Activated CD4-positive, CD25-positive, alpha-beta regulatory T cell treated with anti-CD3 and anti-CD28 coated beads, Interleukin-2, amount 50 U/mL, for 72 hours (primary cell): ENCODE measurements around the gene TRIP12.
"Not testable (repeated sequence)": the region's sequence is repeated elsewhere in the genome, so short reads cannot be mapped to it uniquely, and the experiment has no call there.

Source experiments
- DNase-seq: peaks from one replicate; pipeline ENCODE4 v3.0.0; 2021

The TRIP12 gene

DNA sequence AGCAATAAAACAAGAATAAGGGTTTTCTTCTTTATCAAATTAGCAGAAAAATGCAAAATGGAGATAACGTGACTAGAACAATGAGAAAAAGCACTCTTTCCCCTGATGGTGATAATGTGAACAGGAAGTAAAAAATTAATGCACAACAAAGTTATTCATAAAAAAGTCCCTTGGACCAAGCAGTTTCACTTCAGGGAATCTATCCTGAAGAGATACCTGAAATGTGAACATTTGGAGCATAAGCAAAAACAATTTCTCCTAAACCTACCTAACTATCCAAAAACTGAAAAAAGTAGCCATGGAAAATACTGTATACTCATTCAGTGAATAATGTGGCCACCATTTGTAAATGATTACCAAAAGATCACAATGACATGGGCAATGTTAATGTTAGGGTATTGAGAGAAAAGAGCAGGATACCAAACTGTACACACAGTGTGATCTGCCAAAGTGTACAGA, 48.7 kb downstream of the TRIP12 start:
- no peak for DNase-seq

DNA sequence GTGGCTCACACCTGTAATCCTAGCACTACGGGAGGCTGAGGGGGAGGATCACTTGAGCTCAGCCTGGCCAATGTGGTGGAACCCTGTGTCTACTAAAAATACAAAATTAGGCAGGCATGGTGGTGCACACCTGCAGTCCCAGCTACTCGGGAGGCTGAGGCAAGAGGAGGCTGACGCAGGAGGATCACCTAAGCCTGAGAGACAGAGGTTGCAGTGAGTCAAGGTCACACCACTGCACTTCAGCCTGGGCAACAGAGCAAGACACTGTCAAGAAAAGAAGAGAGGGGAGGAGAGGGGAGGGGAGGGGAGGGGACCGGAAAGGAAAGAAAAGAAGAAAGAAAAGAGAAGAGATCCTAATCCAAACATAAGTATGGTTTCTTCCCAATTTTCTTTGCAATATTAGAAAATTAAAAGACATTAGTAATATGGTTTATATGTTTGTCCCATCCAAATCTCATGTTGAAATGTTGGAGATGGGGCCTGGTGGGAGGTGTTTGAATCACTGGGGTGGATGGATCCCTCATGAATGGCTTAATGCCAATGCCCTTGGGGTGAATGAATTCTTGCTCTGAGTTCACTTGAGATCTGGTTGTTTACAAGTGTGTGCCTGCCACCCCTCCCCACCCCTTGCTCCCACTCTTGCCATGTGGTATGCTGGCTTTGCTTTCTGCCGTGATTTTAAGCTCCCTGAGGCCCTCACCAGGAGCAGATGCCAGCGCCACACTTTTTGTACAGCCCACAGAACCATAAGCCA, 50.7 kb downstream of the TRIP12 start:
- no peak for DNase-seq

- no peak for DNase-seq
Observed at GRCh38 chr2:229869226-229869625, 52.6 kb downstream of the TRIP12 start.

GRCh38 chr2:229868794-229869193, 53.0 kb downstream of the TRIP12 start:
- no peak for DNase-seq

- no peak for DNase-seq
Observed at GRCh38 chr2:229865033-229865432, 56.8 kb downstream of the TRIP12 start.

GRCh38 chr2:229861431-229861830, 60.4 kb downstream of the TRIP12 start:
- no peak for DNase-seq

DNA sequence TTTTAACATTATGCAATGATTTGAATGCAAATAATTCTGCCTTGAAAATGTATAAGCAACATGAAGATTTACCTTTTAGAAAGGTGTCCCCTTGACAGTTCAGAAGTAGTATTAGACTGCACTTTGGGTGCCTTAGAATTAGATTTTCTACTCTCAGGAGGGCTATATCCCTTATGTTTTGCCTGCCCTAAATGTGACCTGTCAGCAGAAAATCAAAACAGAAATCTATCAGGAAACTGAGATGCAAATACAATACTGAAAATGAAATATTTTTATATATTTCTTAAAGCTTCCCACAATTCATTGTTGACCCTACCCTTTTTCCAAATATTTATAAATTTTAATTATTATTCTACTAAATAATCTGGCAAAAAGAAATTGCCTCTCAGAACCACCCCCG, 61.5 kb downstream of the TRIP12 start:
- DNase-seq: no peak

DNA sequence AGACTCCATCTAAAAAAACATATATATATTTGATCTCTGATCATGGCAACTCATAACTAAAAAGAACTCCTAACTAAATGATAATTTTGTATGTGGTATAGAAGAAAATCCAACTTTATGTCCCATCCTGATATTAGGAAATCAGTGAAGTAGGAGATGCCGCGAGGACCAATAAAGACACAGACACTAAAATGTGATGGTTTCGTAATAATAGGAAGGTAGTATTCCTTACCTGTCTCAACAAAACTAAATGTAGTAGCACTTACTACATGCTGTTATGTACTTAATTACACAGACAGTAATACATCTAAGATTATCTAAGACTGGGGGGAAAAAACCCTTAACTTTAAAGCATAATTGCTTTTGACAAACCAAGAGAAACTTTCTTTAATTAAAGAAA, 63.5 kb downstream of the TRIP12 start:
- no peak for DNase-seq

DNA sequence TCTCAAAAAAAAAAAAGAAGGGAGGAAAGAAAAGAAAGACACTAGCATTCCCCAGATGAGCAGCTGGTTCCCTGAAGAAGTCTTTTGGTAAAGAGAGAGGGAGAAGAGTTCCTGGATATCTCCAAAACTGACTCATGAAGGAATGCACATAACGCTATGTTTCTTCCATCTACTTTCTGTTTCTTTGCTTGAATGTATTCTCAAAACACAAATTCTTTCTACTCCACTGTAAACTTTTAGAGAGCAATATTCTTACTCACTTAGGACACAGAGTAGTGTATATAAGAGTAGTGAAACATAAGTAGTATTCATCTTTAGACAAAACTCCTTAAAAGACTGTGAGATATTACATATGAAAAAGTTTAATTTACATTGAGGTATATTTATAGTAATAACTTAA, 64.2 kb downstream of the TRIP12 start:
- DNase-seq: no peak

DNA sequence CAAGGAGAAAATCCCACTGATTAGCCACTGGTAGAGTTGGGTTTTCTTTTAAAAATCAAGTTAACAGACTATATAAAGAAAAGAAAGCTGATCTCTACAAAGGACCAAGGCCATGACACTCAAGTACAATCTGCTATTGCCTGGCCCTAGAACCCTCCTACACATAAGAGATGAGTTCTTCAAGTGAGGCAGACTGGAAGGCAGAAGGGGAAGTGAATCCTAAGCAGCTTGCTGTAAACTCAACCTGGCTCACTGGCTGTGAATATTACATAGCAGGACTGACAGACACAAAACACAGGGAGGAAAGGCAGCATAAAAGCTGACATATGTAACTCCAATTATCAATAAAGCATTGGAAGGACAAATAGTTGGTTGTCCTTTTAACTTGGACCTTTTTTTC, 65.4 kb downstream of the TRIP12 start:
- no peak for DNase-seq

- DNase-seq: no peak
Observed at GRCh38 chr2:229855116-229855515, 66.7 kb downstream of the TRIP12 start.

GRCh38 chr2:229852565-229852964, 69.2 kb downstream of the TRIP12 start:
- no peak for DNase-seq

- DNase-seq: no peak
Observed at GRCh38 chr2:229851870-229852269, 69.9 kb downstream of the TRIP12 start.

DNA sequence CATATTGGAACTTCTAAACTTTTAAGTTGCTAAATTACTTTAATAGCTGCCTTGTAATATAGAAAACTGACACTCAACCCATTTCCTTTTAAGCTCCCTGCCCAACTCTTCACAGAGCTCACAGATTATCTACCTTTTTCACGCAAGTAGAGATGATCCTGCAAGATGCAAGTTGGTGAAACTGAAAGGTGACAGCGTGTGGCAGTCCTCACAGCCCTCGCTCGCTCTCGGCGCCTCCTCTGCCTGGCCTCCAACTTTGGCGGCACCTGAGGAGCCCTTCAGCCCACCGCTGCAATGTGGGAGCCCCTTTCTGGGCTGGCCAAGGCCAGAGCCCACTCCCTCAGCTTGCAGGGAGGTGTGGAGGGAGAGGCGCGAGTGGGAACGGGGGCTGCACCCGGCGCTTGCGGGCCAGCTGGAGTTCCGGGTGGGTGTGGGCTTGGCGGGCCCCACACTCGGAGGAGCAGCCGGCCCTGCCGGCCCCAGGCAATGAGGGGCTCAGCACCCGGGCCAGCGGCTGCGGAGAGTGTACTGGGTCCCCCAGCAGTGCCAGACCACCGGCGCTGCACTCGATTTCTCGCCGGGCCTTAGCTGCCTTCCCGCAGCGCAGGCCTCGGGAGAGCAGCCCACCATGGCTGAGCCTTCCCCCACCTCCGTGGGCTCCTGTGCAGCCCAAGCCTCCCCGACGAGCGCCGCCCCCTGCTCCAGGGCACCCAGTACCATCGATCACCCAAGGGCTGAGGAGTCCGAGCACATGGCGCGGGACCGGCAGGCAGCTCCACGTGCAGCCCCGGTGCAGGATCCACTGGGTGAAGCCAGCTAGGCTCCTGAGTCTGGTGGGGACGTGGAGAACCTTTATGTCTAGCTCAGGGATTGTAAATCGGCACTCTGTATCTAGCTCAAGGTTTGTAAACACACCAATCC, 71.2 kb downstream of the TRIP12 start:
- DNase-seq: not testable (repeated sequence)

- no peak for DNase-seq
Observed at GRCh38 chr2:229849073-229849472, 72.7 kb downstream of the TRIP12 start.

DNA sequence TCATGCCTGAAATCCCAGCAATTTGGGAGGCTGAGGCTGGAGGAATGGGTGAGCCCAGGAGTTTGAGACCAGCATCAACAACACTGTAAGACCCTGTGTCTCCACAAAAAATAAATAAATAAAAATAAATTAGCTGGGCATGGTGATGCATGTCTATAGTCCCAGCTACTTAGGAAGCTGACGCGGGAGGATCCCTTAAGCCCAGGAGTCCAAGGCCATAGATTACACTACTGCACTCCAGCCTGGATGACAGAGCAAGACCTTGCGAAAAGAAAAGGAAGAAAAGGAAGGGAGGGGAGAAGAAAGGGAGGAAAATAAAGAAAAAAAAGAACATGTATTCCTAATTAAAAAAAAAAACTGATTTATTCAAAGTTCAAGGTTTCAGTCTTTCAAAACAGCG, 78.2 kb downstream of the TRIP12 start:
- no peak for DNase-seq

GRCh38 chr2:229838729-229839128, 83.1 kb downstream of the TRIP12 start:
- no peak for DNase-seq

DNA sequence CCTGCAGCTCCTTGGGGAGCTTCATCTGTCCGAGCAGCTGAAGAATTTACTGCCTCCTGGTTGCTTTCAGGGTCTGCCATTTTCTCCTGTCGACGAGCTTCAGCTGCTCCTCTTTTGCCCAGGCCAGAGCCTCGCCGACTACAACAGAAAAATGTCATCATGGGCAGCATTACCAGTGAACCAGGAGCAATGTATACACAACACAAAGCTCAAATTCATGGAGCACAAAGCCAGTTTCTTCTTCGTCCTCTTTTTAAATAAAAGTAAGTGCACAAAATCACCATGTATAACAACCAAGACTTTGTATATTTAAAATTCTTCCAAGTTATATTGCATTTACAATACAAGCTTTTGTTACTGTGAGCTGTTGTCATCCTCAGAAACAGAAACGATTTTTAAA, 85.0 kb downstream of the TRIP12 start:
- DNase-seq: no peak

- DNase-seq: no peak
Observed at GRCh38 chr2:229835596-229836283, 86.1 kb downstream of the TRIP12 start.

DNA sequence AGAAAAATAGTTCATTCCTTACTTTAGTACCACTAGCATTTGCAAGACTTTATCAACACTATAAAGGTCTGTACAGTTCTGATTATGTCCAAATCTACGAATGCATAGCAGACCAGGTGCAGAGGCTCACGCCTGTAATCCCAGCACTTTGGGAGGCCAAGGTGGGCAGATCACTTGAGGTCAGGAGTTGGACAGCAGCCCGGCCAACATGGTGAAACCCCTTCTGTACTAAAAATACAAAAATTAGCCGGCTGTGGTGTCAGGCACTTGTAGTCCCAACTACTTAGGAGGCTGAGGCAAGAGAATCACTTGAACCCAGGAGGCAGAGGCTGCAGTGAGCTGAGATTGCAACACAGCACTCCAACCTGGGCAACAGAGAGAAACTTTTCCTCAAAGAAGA, 87.4 kb downstream of the TRIP12 start:
- DNase-seq: not testable (repeated sequence)

- DNase-seq: no peak
Observed at GRCh38 chr2:229832510-229832898, 89.3 kb downstream of the TRIP12 start.

DNA sequence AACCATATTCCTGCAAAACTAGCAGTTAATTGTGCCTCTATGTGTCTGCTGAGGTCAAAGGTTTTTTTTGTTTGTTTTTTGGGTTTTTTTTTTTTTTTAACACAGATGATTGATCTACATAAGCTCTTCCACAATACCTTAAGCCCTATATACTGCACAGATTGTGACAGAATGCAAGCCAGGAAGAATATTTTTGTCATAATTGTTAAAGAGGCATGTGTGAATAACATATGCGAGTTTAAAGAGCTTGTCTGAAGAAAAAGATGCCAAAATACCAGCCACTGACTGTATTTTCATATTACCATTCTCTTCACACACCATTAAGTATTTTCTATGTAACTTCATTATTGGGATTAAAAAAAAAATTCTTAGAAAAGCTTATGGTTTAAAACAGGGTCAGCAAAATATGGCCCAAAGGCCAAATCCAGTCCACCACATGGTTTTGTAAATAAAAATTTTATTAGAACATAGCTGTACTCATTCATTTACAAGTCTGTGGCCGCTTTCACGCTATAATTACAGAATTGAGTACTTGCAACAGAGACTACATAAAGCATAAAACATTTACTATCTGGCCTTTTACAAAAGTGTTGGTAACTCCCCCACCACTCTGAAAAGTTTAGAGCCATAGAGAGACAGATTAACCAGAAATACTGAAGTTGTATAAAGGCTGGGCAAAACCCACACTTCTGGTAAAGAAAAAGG, 89.9 kb downstream of the TRIP12 start:
- DNase-seq: no peak

DNA sequence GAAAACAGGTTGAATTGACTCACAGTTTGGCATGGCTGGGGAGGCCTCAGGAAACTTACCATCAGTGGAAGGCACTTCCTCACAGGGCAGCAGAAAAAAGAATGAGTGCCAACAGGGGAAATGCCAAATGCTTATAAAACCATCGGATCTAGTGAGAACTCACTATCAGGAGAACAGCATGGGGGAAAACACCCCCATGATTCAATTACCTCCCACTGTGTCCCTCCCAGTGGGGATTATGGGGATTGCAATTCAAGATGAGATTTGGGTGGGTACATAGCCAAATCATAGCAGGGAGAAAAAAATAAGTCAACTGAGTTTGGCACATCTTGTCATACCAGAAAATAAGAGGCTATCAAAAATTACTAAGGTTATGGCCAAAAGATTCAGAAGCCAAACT, 96.3 kb downstream of the TRIP12 start:
- DNase-seq: no peak
